HCT116 (cell line): Measurements from ENCODE around the gene PDIK1L. TPM values are rescaled to one million over a fixed set of nuclear protein-coding genes. Genes with fewer than 3 reads are reported as not detected.

Experiments used
- ATAC-seq: fragments of 200-7000 bp; cut with Tn5 transposase; 2 replicates; pipeline ENCODE4 v1.9.1; 2020; ENCODE audit warnings: mild to moderate bottlenecking, moderate library complexity
- BruUV-seq: library from RNA; stranded (reverse); fragments of 400-500 nt; replicated peaks from 2 replicates; lab custom pipeline; 2021; lab: Mats Ljungman, UMichigan
- CTCF ChIA-PET: fragments of 300-600 bp; sonication (Branson Sonifier 250); formaldehyde crosslinking; loops from one replicate; lab custom pipeline; 2021; ENCODE audit warnings: antibody characterized with exemption; lab: Charles Lee
- POLR2A ChIA-PET: fragments of 300-600, 350-600 bp; sonication (Branson Sonifier 250); formaldehyde crosslinking; loops from one replicate; lab custom pipeline; 2021; ENCODE audit warnings: antibody characterized with exemption; lab: Charles Lee
- RAD21 ChIA-PET, 2 experiments: fragments of 300-600 bp; sonication (Branson Sonifier 250); formaldehyde crosslinking; loops; one replicate each; lab custom pipeline; 2023; ENCODE audit warnings: low total read pairs in 2 of 2; ENCODE audit not compliant: uncharacterized antibody in 2 of 2, unreplicated experiment in 2 of 2, low non-redundant PET in 1 of 2; lab: Charles Lee
- DNase-seq: peaks from one replicate; pipeline ENCODE4 v3.0.0-alpha.2; 2010; ENCODE audit warnings: low read depth, low spot score
- H2AFZ ChIP-seq: fragments of 200-600 bp; shearing (Covaris generic), sonication (generic); 2 replicates; pipeline ENCODE4 v1.6.1; 2017; ENCODE audit warnings: low read depth, mixed run types, mixed read lengths, antibody characterized with exemption, low read length; ENCODE audit not compliant: poor library complexity, severe bottlenecking
- H3K27ac ChIP-seq: 2 replicates; pipeline ENCODE4 v1.5.1; 2012; ENCODE audit warnings: low read depth, low read length
- H3K27me3 ChIP-seq: fragments of 200-600 bp; sonication (generic); 2 replicates; pipeline ENCODE4 v1.6.1; 2016; ENCODE audit warnings: mixed run types, low read length, mixed read lengths; ENCODE audit not compliant: insufficient read depth
- H3K36me3 ChIP-seq, 2 experiments: fragments of 200-500 bp in 1 of 2; fragments of 200-600 bp in 1 of 2; sonication (Bioruptor generic) in 1 of 2; sonication (generic) in 1 of 2; 2 replicates each; pipeline versions ENCODE4 v1.5.1 to v1.6.1; 2014 to 2016; ENCODE audit warnings: low read length in 2 of 2, inconsistent platforms in 1 of 2, mixed read lengths in 1 of 2, mixed run types in 1 of 2; ENCODE audit not compliant: insufficient read depth in 2 of 2, control insufficient read depth in 1 of 2
- H3K4me1 ChIP-seq, 2 experiments: fragments of 200-600 bp in 1 of 2; sonication (generic) in 1 of 2; 2 replicates each; pipeline versions ENCODE4 v1.5.1 to v1.6.1; 2012 to 2017; ENCODE audit warnings: low read length in 2 of 2, inconsistent platforms in 1 of 2, mild to moderate bottlenecking in 1 of 2, mixed read lengths in 1 of 2, mixed run types in 1 of 2, moderate library complexity in 1 of 2; ENCODE audit not compliant: insufficient read depth in 2 of 2, control insufficient read depth in 1 of 2
- H3K4me2 ChIP-seq: fragments of 200-600 bp; sonication (generic); 2 replicates; pipeline ENCODE4 v1.6.1; 2017; ENCODE audit warnings: mixed run types, low read length, mixed read lengths
- H3K4me3 ChIP-seq, 2 experiments: fragments of 200-600 bp in 1 of 2; sonication (generic) in 1 of 2; replicated peaks in 1 of 2; 2 replicates each; pipeline ENCODE4 v1.5.1; 2011 to 2016; ENCODE audit warnings: low read length in 2 of 2, control low read depth in 1 of 2, low read depth in 1 of 2, mild to moderate bottlenecking in 1 of 2, mixed read lengths in 1 of 2, mixed run types in 1 of 2
- H3K79me2 ChIP-seq: fragments of 200-600 bp; sonication (generic); 2 replicates; pipeline ENCODE4 v1.6.1; 2017; ENCODE audit warnings: mild to moderate bottlenecking, mixed run types, low read length, moderate library complexity, mixed read lengths; ENCODE audit not compliant: insufficient read depth
- H3K9ac ChIP-seq: fragments of 200-600 bp; sonication (generic); 2 replicates; pipeline ENCODE4 v1.6.1; 2016; ENCODE audit warnings: low read length, mixed read lengths
- H3K9me2 ChIP-seq: fragments of 200-600 bp; sonication (generic), shearing (Covaris generic); 2 replicates; pipeline ENCODE4 v1.6.1; 2017; ENCODE audit warnings: mixed run types, mild to moderate bottlenecking, moderate library complexity; ENCODE audit not compliant: insufficient read depth
- H3K9me3 ChIP-seq, 2 experiments: fragments of 200-500 bp in 1 of 2; fragments of 200-600 bp in 1 of 2; sonication (Bioruptor generic) in 1 of 2; sonication (generic) in 1 of 2; 2 replicates each; pipeline ENCODE4 v1.6.1; 2014 to 2017; ENCODE audit warnings: low read length in 2 of 2, mixed read lengths in 2 of 2, inconsistent platforms in 1 of 2, low read depth in 1 of 2, mild to moderate bottlenecking in 1 of 2, mixed run types in 1 of 2, moderate library complexity in 1 of 2; ENCODE audit not compliant: control insufficient read depth in 1 of 2, insufficient read depth in 1 of 2
- H4K20me1 ChIP-seq: fragments of 200-600 bp; sonication (generic), shearing (Covaris generic); 2 replicates; pipeline ENCODE4 v1.6.1; 2017; ENCODE audit warnings: mixed run types, mild to moderate bottlenecking, moderate library complexity; ENCODE audit not compliant: insufficient read depth
- CBX3 ChIP-seq: IDR thresholded peaks from 2 replicates; pipeline ENCODE4 v1.6.1; 2012; ENCODE audit warnings: low read depth
- CEBPB ChIP-seq: IDR thresholded peaks from 2 replicates; pipeline ENCODE4 v1.6.1; 2012; ENCODE audit warnings: low read depth
- CTCF ChIP-seq, 3 experiments: fragments of 200-600 bp in 1 of 3; sonication (generic) in 1 of 3; IDR thresholded peaks in 2 of 3; conservative IDR thresholded peaks in 1 of 3; 2 replicates each; pipeline ENCODE4 v1.5.1; 2012 to 2017; ENCODE audit warnings: low read depth in 2 of 3, low read length in 2 of 3, antibody characterized with exemption in 1 of 3, borderline replicate concordance in 1 of 3, control low read depth in 1 of 3, mild to moderate bottlenecking in 1 of 3, mixed read lengths in 1 of 3, mixed run types in 1 of 3, moderate library complexity in 1 of 3; ENCODE audit not compliant: insufficient read depth in 1 of 3
- EGR1 ChIP-seq: IDR thresholded peaks from 2 replicates; pipeline ENCODE4 v1.6.1; 2012; ENCODE audit warnings: low read depth
- FOSL1 ChIP-seq: IDR thresholded peaks from 2 replicates; pipeline ENCODE4 v1.6.1; 2012; ENCODE audit warnings: low read depth
- MAX ChIP-seq: IDR thresholded peaks from 2 replicates; pipeline ENCODE4 v1.6.1; 2012
- POLR2A ChIP-seq: IDR thresholded peaks from 2 replicates; pipeline ENCODE4 v1.7.0; 2011; ENCODE audit warnings: borderline replicate concordance; ENCODE audit not compliant: insufficient read depth, insufficient read length; ENCODE audit errors: extremely low read depth
- RAD21 ChIP-seq: IDR thresholded peaks from 2 replicates; pipeline ENCODE4 v1.6.1; 2012; ENCODE audit warnings: low read depth, mild to moderate bottlenecking
- SRF ChIP-seq: IDR thresholded peaks from 2 replicates; pipeline ENCODE4 v1.6.1; 2012; ENCODE audit warnings: low read depth
- ZFX ChIP-seq: fragments of 450-650 bp; IDR thresholded peaks from 2 replicates; pipeline ENCODE4 v1.6.1; 2017
- ZNF274 ChIP-seq: fragments of 200-500 bp; sonication (Bioruptor generic); IDR thresholded peaks from 2 replicates; pipeline ENCODE4 v1.6.1; 2014; ENCODE audit warnings: mild to moderate bottlenecking, low read depth, low read length, inconsistent platforms
- intact Hi-C: fragments of 100-400 bp; cut with micrococcal nuclease; formaldehyde crosslinking; loops from 2 replicates; pipeline ENCODE4 v1.10.0; 2022
- total RNA-seq: library from RNA; stranded (reverse); gene quantifications from one replicate; pipeline ENCODE4 v1.2.1, GENCODE V29; 2021; ENCODE audit not compliant: unreplicated experiment

PDIK1L gene
- total RNA-seq, 1 experiment from 2014 or later = 8.8 TPM

- no peak for ATAC-seq
- no TSS peak for BruUV-seq
- CTCF ChIA-PET = no interaction called here
Measured at GRCh38 chr1:26077524-26077923, 34.1 kb upstream of the PDIK1L start.

More at GRCh38 chr1:26077524-26077923, 34.1 kb upstream of the PDIK1L start:
- RAD21 ChIA-PET = no interaction called here
- no peak overlapping the region for H3K27ac ChIP-seq
- no peak overlapping the region for H3K4me3 ChIP-seq
- H3K4me1 ChIP-seq = peaks cover 10 to 36% of the 10 kb centered on the region in 2 experiments; a peak in 3 of 4 replicates
- no peaks in the 10 kb centered on the region for H3K9me3 ChIP-seq
- intact Hi-C loops = no loop called here
- H2AFZ ChIP-seq = no peak overlapping the region
- no peaks in the 10 kb centered on the region for H3K27me3 ChIP-seq
- H3K36me3 ChIP-seq = no peaks in the 10 kb centered on the region
- H3K9ac ChIP-seq = no peak overlapping the region
- H3K4me2 ChIP-seq = no peak overlapping the region
- H3K79me2 ChIP-seq = no peaks in the 10 kb centered on the region
- no peak for DNase-seq
- POLR2A ChIA-PET = no interaction called here
- H4K20me1 ChIP-seq = no peaks in the 10 kb centered on the region
- no peaks in the 10 kb centered on the region for H3K9me2 ChIP-seq
- no peak for TF ChIP-seq CEBPB
- TF ChIP-seq ZNF274 = no peak
- TF ChIP-seq FOSL1 = no peak
- TF ChIP-seq ZFX = no peak
- TF ChIP-seq SRF = no peak
- no peak for TF ChIP-seq MAX
- no peak for TF ChIP-seq CTCF (IDR thresholded peaks at IDR 0.05 in 2 of 3, conservative IDR thresholded peaks at IDR 0.05 in 1 of 3; ENCODE audit: borderline replicate concordance in 1 of 3, insufficient read depth in 1 of 3, low read depth in 2 of 3, low read length in 2 of 3)
- no peak for TF ChIP-seq POLR2A
- TF ChIP-seq CBX3 = no peak
- TF ChIP-seq EGR1 = no peak
- TF ChIP-seq RAD21 = no peak
